H1 (cell line): ENCODE results near the gene SFR1. TPM values are rescaled to one million over a fixed set of nuclear protein-coding genes. Genes with fewer than 3 reads are reported as not detected.

Experiments
- CTCF ChIA-PET: fragments of 300-600 bp; sonication (Branson Sonifier 250); formaldehyde crosslinking; loops from one replicate; lab custom pipeline; 2021; ENCODE audit not compliant: partially characterized antibody; lab: Charles Lee
- POLR2A ChIA-PET: fragments of 300-600 bp; sonication (Branson Sonifier 250); formaldehyde crosslinking; loops from one replicate; lab custom pipeline; 2021; ENCODE audit warnings: inconsistent platforms; ENCODE audit not compliant: partially characterized antibody; lab: Charles Lee
- DNase-seq, 2 experiments: peaks; one replicate each; pipeline versions ENCODE4 v3.0.0 to v3.0.0-alpha.2; 2010 to 2022; ENCODE audit warnings: low spot score in 2 of 2, low read depth in 1 of 2, mixed read lengths in 1 of 2
- FAIRE-seq: peaks from 2 replicates; lab custom pipeline; 2011; peaks lifted over from hg19 to GRCh38; lab: Jason Lieb, UNC
- H2AFZ ChIP-seq: 2 replicates; pipeline ENCODE4 v1.8.1; 2012; ENCODE audit warnings: low read length, inconsistent platforms
- H2AK5ac ChIP-seq: 2 replicates; pipeline ENCODE4 v1.6.1; 2013; ENCODE audit warnings: low read depth, low read length
- H2BK120ac ChIP-seq: replicated peaks from 2 replicates; pipeline ENCODE3; 2013; ENCODE audit warnings: low read depth, low read length, inconsistent platforms
- H2BK12ac ChIP-seq: 2 replicates; pipeline ENCODE4 v1.6.1; 2013; ENCODE audit warnings: low read depth, low read length
- H2BK15ac ChIP-seq: 2 replicates; pipeline ENCODE4 v1.6.1; 2013; ENCODE audit warnings: low read length
- H2BK20ac ChIP-seq: 2 replicates; pipeline ENCODE4 v1.6.1; 2013; ENCODE audit warnings: low read length
- H2BK5ac ChIP-seq: 2 replicates; pipeline ENCODE4 v1.6.1; 2013; ENCODE audit warnings: low read depth, low read length
- H3K14ac ChIP-seq: 2 replicates; pipeline ENCODE4 v1.6.1; 2013; ENCODE audit warnings: inconsistent platforms; ENCODE audit not compliant: insufficient read length
- H3K18ac ChIP-seq: 2 replicates; pipeline ENCODE4 v1.6.1; 2013; ENCODE audit warnings: low read length; ENCODE audit errors: extremely low read depth
- H3K23ac ChIP-seq: 2 replicates; pipeline ENCODE4 v1.6.1; 2013; ENCODE audit warnings: inconsistent platforms; ENCODE audit not compliant: insufficient read length
- H3K23me2 ChIP-seq: 2 replicates; pipeline ENCODE4 v1.6.1; 2013; ENCODE audit warnings: low read depth, low read length
- H3K27ac ChIP-seq: 2 replicates; pipeline ENCODE4 v1.6.1; 2011; ENCODE audit warnings: low read depth, low read length, inconsistent platforms
- H3K27me3 ChIP-seq, 4 experiments: replicated peaks in 1 of 4; 1 replicate in 1 of 4; 2 replicates in 3 of 4; pipeline versions ENCODE4 v1.6.1 to v1.8.1; 2011 to 2013; ENCODE audit warnings: low read length in 3 of 4, mild to moderate bottlenecking in 3 of 4, inconsistent platforms in 2 of 4, mixed read lengths in 2 of 4, moderate library complexity in 1 of 4; ENCODE audit not compliant: control insufficient read depth in 3 of 4, insufficient read depth in 3 of 4; ENCODE audit errors: extremely low read depth in 1 of 4
- H3K36me3 ChIP-seq, 4 experiments: 2 replicates each; pipeline versions ENCODE4 v1.6.1 to v1.8.1; 2011 to 2013; ENCODE audit warnings: mild to moderate bottlenecking in 4 of 4, low read length in 3 of 4, moderate library complexity in 2 of 4, control low read depth in 1 of 4, inconsistent platforms in 1 of 4; ENCODE audit not compliant: insufficient read depth in 4 of 4, control insufficient read depth in 2 of 4
- H3K4ac ChIP-seq: replicated peaks from 2 replicates; pipeline ENCODE3; 2013; ENCODE audit warnings: low read length, low read depth, mixed read lengths, inconsistent platforms; ENCODE audit not compliant: insufficient read length
- H3K4me1 ChIP-seq, 4 experiments: replicated peaks in 1 of 4; 1 replicate in 1 of 4; 2 replicates in 3 of 4; pipeline versions ENCODE4 v1.6.1 to v1.8.1; 2011 to 2013; ENCODE audit warnings: low read length in 3 of 4, inconsistent platforms in 2 of 4, mixed read lengths in 1 of 4; ENCODE audit not compliant: insufficient read depth in 4 of 4, control insufficient read depth in 3 of 4
- H3K4me2 ChIP-seq, 2 experiments: 2 replicates each; pipeline versions ENCODE4 v1.6.1 to v1.8.1; 2011 to 2013; ENCODE audit warnings: low read depth in 2 of 2, low read length in 2 of 2, control low read depth in 1 of 2, inconsistent platforms in 1 of 2, mild to moderate bottlenecking in 1 of 2; ENCODE audit not compliant: insufficient read depth in 1 of 2
- H3K4me3 ChIP-seq, 4 experiments: fragments of 200-600, 300-600 bp in 1 of 4; sonication (generic), shearing (Covaris generic), sonication (Bioruptor Twin) in 1 of 4; 2 replicates each; pipeline versions ENCODE4 v1.5.1 to v1.8.1; 2011 to 2016; ENCODE audit warnings: low read length in 4 of 4, low read depth in 3 of 4, control low read depth in 2 of 4, inconsistent platforms in 2 of 4, mild to moderate bottlenecking in 2 of 4, mixed read lengths in 1 of 4, moderate library complexity in 1 of 4; ENCODE audit not compliant: insufficient read depth in 2 of 4; ENCODE audit errors: extremely low read depth in 1 of 4
- H3K56ac ChIP-seq: replicated peaks from 2 replicates; pipeline ENCODE3; 2013; ENCODE audit warnings: low read depth, mild to moderate bottlenecking, mixed read lengths, low read length, inconsistent platforms; ENCODE audit not compliant: insufficient read length
- H3K79me1 ChIP-seq: 2 replicates; pipeline ENCODE4 v1.6.1; 2013; ENCODE audit warnings: low read depth, low read length, control low read depth
- H3K79me2 ChIP-seq, 2 experiments: 2 replicates each; pipeline versions ENCODE4 v1.6.1 to v1.8.1; 2012 to 2013; ENCODE audit warnings: low read length in 2 of 2, mild to moderate bottlenecking in 2 of 2, inconsistent platforms in 1 of 2; ENCODE audit not compliant: insufficient read depth in 2 of 2, control insufficient read depth in 1 of 2
- H3K9ac ChIP-seq, 4 experiments: replicated peaks in 1 of 4; 1 replicate in 1 of 4; 2 replicates in 3 of 4; pipeline versions ENCODE4 v1.6.1 to v1.8.1; 2011 to 2013; ENCODE audit warnings: low read depth in 3 of 4, low read length in 3 of 4, control low read depth in 2 of 4, mild to moderate bottlenecking in 2 of 4, moderate library complexity in 2 of 4, inconsistent platforms in 1 of 4; ENCODE audit errors: extremely low read depth in 1 of 4
- H3K9me3 ChIP-seq, 2 experiments: 2 replicates each; pipeline versions ENCODE4 v1.6.1 to v1.8.1; 2012 to 2013; ENCODE audit warnings: mild to moderate bottlenecking in 2 of 2, moderate library complexity in 2 of 2, control low read depth in 1 of 2, inconsistent platforms in 1 of 2, low read depth in 1 of 2, low read length in 1 of 2, mixed read lengths in 1 of 2; ENCODE audit not compliant: insufficient read depth in 2 of 2
- H4K20me1 ChIP-seq, 2 experiments: replicated peaks in 1 of 2; 2 replicates each; pipeline versions ENCODE3 to v1.8.1; 2011 to 2013; ENCODE audit warnings: inconsistent platforms in 2 of 2, low read length in 2 of 2, mild to moderate bottlenecking in 1 of 2; ENCODE audit not compliant: insufficient read depth in 2 of 2, control insufficient read depth in 1 of 2
- H4K5ac ChIP-seq: 2 replicates; pipeline ENCODE4 v1.6.1; 2013; ENCODE audit warnings: low read length, low read depth, mixed read lengths, inconsistent platforms; ENCODE audit not compliant: insufficient read length
- H4K8ac ChIP-seq: 2 replicates; pipeline ENCODE4 v1.8.0; 2013; ENCODE audit warnings: mild to moderate bottlenecking, moderate library complexity, low read length, inconsistent platforms; ENCODE audit not compliant: insufficient read depth; ENCODE audit errors: extremely low read depth
- H4K91ac ChIP-seq: replicated peaks from 2 replicates; pipeline ENCODE3; 2013; ENCODE audit warnings: low read length, mixed read lengths, inconsistent platforms; ENCODE audit not compliant: insufficient read length
- ATF3 ChIP-seq: IDR thresholded peaks from 2 replicates; pipeline ENCODE4 v1.6.1; 2011; ENCODE audit warnings: low read depth, mild to moderate bottlenecking, low read length; ENCODE audit not compliant: insufficient read depth
- BRCA1 ChIP-seq: IDR thresholded peaks from 2 replicates; pipeline ENCODE4 v1.6.1; 2012; ENCODE audit warnings: low read depth, low read length, improper control_type of control experiment
- CHD2 ChIP-seq: IDR thresholded peaks from 2 replicates; pipeline ENCODE4 v1.6.1; 2012; ENCODE audit warnings: low read length, improper control_type of control experiment
- GTF2F1 ChIP-seq: IDR thresholded peaks from 2 replicates; pipeline ENCODE4 v1.6.1; 2012; ENCODE audit warnings: low read depth, low read length, improper control_type of control experiment, borderline replicate concordance
- KDM1A ChIP-seq: fragments of 200-600, 300-600 bp; sonication (generic); IDR thresholded peaks from 2 replicates; pipeline ENCODE4 v1.7.1; 2016; ENCODE audit warnings: mild to moderate bottlenecking, low read length, borderline replicate concordance
- PHF8 ChIP-seq: fragments of 200-600 bp; sonication (generic); conservative IDR thresholded peaks from 2 replicates; pipeline ENCODE4 v1.7.1; 2012; ENCODE audit warnings: low read depth, mild to moderate bottlenecking, inconsistent platforms, low read length, moderate library complexity
- SUZ12 ChIP-seq: fragments of 200-600 bp; sonication (generic); IDR thresholded peaks from 2 replicates; pipeline ENCODE4 v1.6.1; 2012; ENCODE audit warnings: mild to moderate bottlenecking, inconsistent platforms, low read length, moderate library complexity, mixed read lengths
- TAF1 ChIP-seq: IDR thresholded peaks from 2 replicates; pipeline ENCODE4 v1.6.1; 2011; ENCODE audit warnings: mild to moderate bottlenecking, low read depth, low read length
- YY1 ChIP-seq: IDR thresholded peaks from 2 replicates; pipeline ENCODE4 v1.6.1; 2011; ENCODE audit warnings: low read depth, mild to moderate bottlenecking, low read length
- WGBS, 2 experiments: shearing (Covaris generic) in 1 of 2; methylation state at CpG; one replicate each; pipeline versions ENCODE4 v1.1.6 to v1.1.7; 2013 to 2015; ENCODE audit warnings: low lambda C conversion rate in 2 of 2, mixed read lengths in 2 of 2, inconsistent platforms in 1 of 2, low coverage in 1 of 2, missing lambda C conversion rate in 1 of 2; ENCODE audit not compliant: insufficient replicate concordance in 2 of 2, insufficient coverage in 1 of 2, insufficient read length in 1 of 2; ENCODE audit errors: extremely low coverage in 1 of 2, missing lambda C conversion rate in 1 of 2; 5-methylcytosine and 5-hydroxymethylcytosine counted together
- polyA plus RNA-seq, 7 experiments: library from polyadenylated mRNA; depleted of rRNA in 3 of 7; stranded (reverse) in 5 of 7; unstranded in 2 of 7; fragments of >200 nt in 5 of 7; fragments of 200-250 nt in 2 of 7; gene quantifications; 1 replicate in 5 of 7; 2 replicates in 1 of 7; 4 replicates in 1 of 7; pipeline versions ENCODE4 v1.2.1 to v1.2.3, GENCODE V29; 2011 to 2013; ENCODE audit warnings: missing spikeins in 2 of 7, mixed read lengths in 2 of 7
- total RNA-seq: library from RNA; stranded (reverse); fragmentation: NEBNext Ultra II Directional; extraction: Animal tissue kit (Norgen Biotek cat#: 25700); gene quantifications from 2 replicates; pipeline ENCODE4 v1.2.1, GENCODE V29; 2021

SFR1 gene
- total and polyA plus RNA-seq, 2 of the 8 experiments (the other 6 are each of a cell fraction or from before 2014, with no cell fraction given): 3.4 to 7.7 TPM

DNA sequence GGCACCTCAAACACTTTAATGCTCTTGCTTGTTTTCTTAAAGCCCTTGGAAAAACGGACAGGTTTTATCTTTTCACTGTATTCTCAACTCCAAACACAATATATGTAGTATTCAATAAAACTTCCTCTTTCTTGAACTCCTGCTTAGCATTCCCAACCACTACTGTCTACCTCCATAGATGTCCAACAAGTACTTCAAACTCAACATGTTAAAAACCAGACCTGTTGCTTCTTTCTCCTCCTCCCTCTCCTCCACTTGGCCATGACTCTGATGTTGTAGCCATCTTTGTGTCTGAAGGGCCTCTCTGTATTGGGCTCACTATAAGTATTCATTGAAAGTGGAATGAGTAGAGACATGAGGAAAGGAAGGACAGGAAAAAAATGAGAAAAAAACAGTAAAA, 20.1 kb upstream of the SFR1 start:
- no peak overlapping the region for H4K5ac ChIP-seq
- H2BK12ac ChIP-seq: no peak overlapping the region
- FAIRE-seq (no peak), DNase-seq (no peak)
- POLR2A ChIA-PET: interaction anchor here (1.3 kb wide), 1 partner anchor 20 kb away, joined by 5 read pairs; the partner anchor contains the start of gene SFR1
- WGBS, 2 experiments: 88% methylated on average over 1 of the region's 1 CpG; no CpG with 5 or more reads in 1 of the 2 experiments
- no peak overlapping the region for H4K8ac ChIP-seq
- no peak overlapping the region for H3K9ac ChIP-seq
- H2BK20ac ChIP-seq: no peak overlapping the region
- H3K23me2 ChIP-seq: no peaks in the 10 kb centered on the region
- TF ChIP-seq BRCA1 (no peak), SUZ12 (no peak), CHD2 (no peak), KDM1A (no peak), TAF1 (no peak), ATF3 (no peak), PHF8 (no peak), YY1 (no peak), GTF2F1 (no peak)
- no peak overlapping the region for H3K4me3 ChIP-seq
- H2AFZ ChIP-seq: no peak overlapping the region
- no peak overlapping the region for H2BK15ac ChIP-seq
- no peaks in the 10 kb centered on the region for H3K79me2 ChIP-seq
- H3K9me3 ChIP-seq: peaks cover 4 to 5% of the 10 kb centered on the region in 2 experiments; a peak in 3 of 4 replicates
- H2BK120ac ChIP-seq: no peak overlapping the region
- H4K91ac ChIP-seq: no peak overlapping the region
- H3K4me2 ChIP-seq: no peak overlapping the region
- no peaks in the 10 kb centered on the region for H3K27me3 ChIP-seq
- H4K20me1 ChIP-seq: no peaks in the 10 kb centered on the region
- CTCF ChIA-PET: no interaction called here
- no peak overlapping the region for H3K18ac ChIP-seq
- no peak overlapping the region for H2BK5ac ChIP-seq
- H2AK5ac ChIP-seq: no peak overlapping the region
- H3K14ac ChIP-seq: no peak overlapping the region
- H3K23ac ChIP-seq: no peak overlapping the region
- H3K27ac ChIP-seq: no peak overlapping the region
- no peak overlapping the region for H3K4ac ChIP-seq
- H3K4me1 ChIP-seq: peaks cover 0 to 2% (median 0%) of the 10 kb centered on the region in 4 experiments; a peak in 1 of 7 replicates
- no peaks in the 10 kb centered on the region for H3K79me1 ChIP-seq
- H3K36me3 ChIP-seq: no peaks in the 10 kb centered on the region
- no peak overlapping the region for H3K56ac ChIP-seq
